Suprapubic skin (tissue), 4 donors: ENCODE measurements around the gene LRRC9. TPM values are rescaled to one million over a fixed set of nuclear protein-coding genes. Genes with fewer than 3 reads are reported as not detected.
"Not testable (repeated sequence)": the region's sequence is repeated elsewhere in the genome, so short reads cannot be mapped to it uniquely, and the experiment has no call there.

ENCODE experiments used
- DNase-seq, 2 donors: peaks; one replicate each; pipeline ENCODE4 v3.0.0-alpha.2; 2019; ENCODE audit warnings: low spot score in 2 of 2
- H3K27ac ChIP-seq: fragments of 200-600 bp; sonication (generic); one replicate; pipeline ENCODE4 v1.5.1; 2019
- H3K27me3 ChIP-seq: fragments of 200-600 bp; sonication (generic); one replicate; pipeline ENCODE4 v1.5.1; 2019
- H3K36me3 ChIP-seq: fragments of 200-600 bp; sonication (generic); one replicate; pipeline ENCODE4 v1.5.1; 2019
- H3K4me1 ChIP-seq: fragments of 200-600 bp; sonication (generic); one replicate; pipeline ENCODE4 v1.5.1; 2019
- H3K4me3 ChIP-seq: fragments of 200-600 bp; sonication (generic); one replicate; pipeline ENCODE4 v1.5.1; 2019; ENCODE audit warnings: mild to moderate bottlenecking
- H3K9me3 ChIP-seq: fragments of 200-600 bp; sonication (generic); one replicate; pipeline ENCODE4 v1.5.1; 2019
- CTCF ChIP-seq, 2 donors: fragments of 200-600 bp in 1 of 2; fragments of 450-650 bp in 1 of 2; sonication (generic) in 1 of 2; IDR thresholded peaks; one replicate each; pipeline ENCODE4 v1.5.1; 2016 to 2019; ENCODE audit warnings: antibody characterized with exemption in 2 of 2, mild to moderate bottlenecking in 1 of 2, moderate library complexity in 1 of 2
- EP300 ChIP-seq: sonication (generic); formaldehyde crosslinking; IDR thresholded peaks from one replicate; pipeline ENCODE4 v1.6.1; 2017; ENCODE audit warnings: antibody characterized with exemption
- POLR2A ChIP-seq, 2 donors: fragments of 450-650 bp; IDR thresholded peaks; one replicate each; pipeline ENCODE4 v1.6.1; 2017; ENCODE audit warnings: antibody characterized with exemption in 2 of 2, mild to moderate bottlenecking in 2 of 2, moderate library complexity in 2 of 2
- POLR2AphosphoS5 ChIP-seq, 3 donors: sonication (generic); formaldehyde crosslinking; IDR thresholded peaks; one replicate each; pipeline ENCODE4 v1.6.1; 2017; ENCODE audit warnings: antibody characterized with exemption in 3 of 3
- WGBS: methylation state at CpG from one replicate; pipeline ENCODE4 v1.1.5; 2018; 5-methylcytosine and 5-hydroxymethylcytosine counted together
- total RNA-seq, 4 donors: library from RNA; depleted of rRNA; stranded (reverse); fragments of >200 nt; gene quantifications; one replicate each; pipeline ENCODE4 v1.1.0, GENCODE V29; 2016

Gene LRRC9
- total RNA-seq, 4 donors from 2014 or later, result not detected

GRCh38 chr14:60035177-60035576 is 115.2 kb downstream of the LRRC9 start:
- WGBS, result 94% methylated on average over 1 of the region's 1 CpG
- DNase-seq, result no peak
- no peak overlapping the region for H3K4me3 ChIP-seq

GRCh38 chr14:60047976-60048375 is 128.0 kb downstream of the LRRC9 start:
- H3K4me3 ChIP-seq, H3K27ac ChIP-seq, H3K36me3 ChIP-seq, H3K9me3 ChIP-seq, DNase-seq, H3K4me1 ChIP-seq, H3K27me3 ChIP-seq: not testable (repeated sequence)
- 64% methylated on average over 1 of the region's 1 CpG for WGBS

More at GRCh38 chr14:60035177-60035576, 115.2 kb downstream of the LRRC9 start:
- no peaks in the 10 kb centered on the region for H3K4me1 ChIP-seq
- H3K36me3 ChIP-seq, result no peaks in the 10 kb centered on the region
- H3K27ac ChIP-seq, result no peak overlapping the region
- H3K27me3 ChIP-seq, result no peaks in the 10 kb centered on the region
- peaks cover 4% of the 10 kb centered on the region for H3K9me3 ChIP-seq
- no peak for TF ChIP-seq CTCF (IDR thresholded peaks at IDR 0.05)
- TF ChIP-seq EP300, result no peak
- TF ChIP-seq POLR2A (IDR thresholded peaks at IDR 0.05), result no peak
- TF ChIP-seq POLR2AphosphoS5 (IDR thresholded peaks at IDR 0.05), result no peak

- WGBS, result 28% methylated on average over 2 of the region's 3 CpGs
- no peak overlapping the region for H3K27ac ChIP-seq
- no peaks in the 10 kb centered on the region for H3K27me3 ChIP-seq
- DNase-seq, result no peak
- TF ChIP-seq POLR2A (IDR thresholded peaks at IDR 0.05), result no peak
- no peak for TF ChIP-seq CTCF (IDR thresholded peaks at IDR 0.05)
- TF ChIP-seq EP300, result no peak
- TF ChIP-seq POLR2AphosphoS5 (IDR thresholded peaks at IDR 0.05), result no peak
- no peaks in the 10 kb centered on the region for H3K9me3 ChIP-seq
- peaks cover 3% of the 10 kb centered on the region for H3K4me1 ChIP-seq
- no peaks in the 10 kb centered on the region for H3K36me3 ChIP-seq
- H3K4me3 ChIP-seq, result no peak overlapping the region
Measured at GRCh38 chr14:60051721-60052221, 131.8 kb downstream of the LRRC9 start.

GRCh38 chr14:60058087-60058486 is 138.1 kb downstream of the LRRC9 start:
- no peak for DNase-seq
- TF ChIP-seq POLR2AphosphoS5 (IDR thresholded peaks at IDR 0.05), result no peak
- no peak for TF ChIP-seq EP300
- no peak for TF ChIP-seq POLR2A (IDR thresholded peaks at IDR 0.05)
- no peak for TF ChIP-seq CTCF (IDR thresholded peaks at IDR 0.05)
- no peaks in the 10 kb centered on the region for H3K36me3 ChIP-seq
- H3K4me3 ChIP-seq, result no peak overlapping the region
- no peaks in the 10 kb centered on the region for H3K27me3 ChIP-seq
- no peaks in the 10 kb centered on the region for H3K4me1 ChIP-seq
- no peaks in the 10 kb centered on the region for H3K9me3 ChIP-seq
- WGBS, result 93% methylated on average over 1 of the region's 1 CpG
- no peak overlapping the region for H3K27ac ChIP-seq

- DNase-seq, result no peak
- no peaks in the 10 kb centered on the region for H3K4me1 ChIP-seq
- no peak overlapping the region for H3K27ac ChIP-seq
- no peaks in the 10 kb centered on the region for H3K36me3 ChIP-seq
- no peak overlapping the region for H3K4me3 ChIP-seq
- TF ChIP-seq EP300, result no peak
- no peaks in the 10 kb centered on the region for H3K27me3 ChIP-seq
- H3K9me3 ChIP-seq, result no peaks in the 10 kb centered on the region
- WGBS, result 57% methylated on average over 2 of the region's 2 CpGs
Measured at GRCh38 chr14:60061371-60061770, 141.4 kb downstream of the LRRC9 start.

GRCh38 chr14:60064491-60065072 is 144.6 kb downstream of the LRRC9 start:
- Histone ChIP-seq H3K9me3 (no peaks in the 10 kb centered on the region), H3K27ac (no peak overlapping the region), H3K4me3 (no peak overlapping the region), H3K27me3 (no peaks in the 10 kb centered on the region), H3K36me3 (no peaks in the 10 kb centered on the region), H3K4me1 (no peaks in the 10 kb centered on the region)
- no peak for DNase-seq
- TF ChIP-seq POLR2AphosphoS5 (IDR thresholded peaks at IDR 0.05) (no peak), CTCF (IDR thresholded peaks at IDR 0.05) (peak; percentile 18 to 30), EP300 (no peak), POLR2A (IDR thresholded peaks at IDR 0.05) (no peak)
